SJSA1 (cell line): ENCODE results near the gene SERP1. TPM values are rescaled to one million over a fixed set of nuclear protein-coding genes. Genes with fewer than 3 reads are reported as not detected.
"Not testable (repeated sequence)": the region's sequence is repeated elsewhere in the genome, so short reads cannot be mapped to it uniquely, and the experiment has no call there.

Source experiments
- DNase-seq, 2 experiments: peaks; one replicate each; pipeline ENCODE4 v3.0.0-alpha.2; 2015 to 2020; ENCODE audit warnings: low spot score in 2 of 2, low read depth in 1 of 2
- H3K27ac ChIP-seq: fragments of 250-450 bp; sonication (Bioruptor Pico); 2 replicates; pipeline ENCODE4 v1.5.1; 2020; ENCODE audit warnings: mild to moderate bottlenecking, moderate library complexity
- H3K27me3 ChIP-seq: fragments of 250-450 bp; sonication (Bioruptor Pico); replicated peaks from 2 replicates; pipeline ENCODE4 v1.5.1; 2020; ENCODE audit warnings: mild to moderate bottlenecking, moderate library complexity
- H3K36me3 ChIP-seq: fragments of 250-450 bp; sonication (Bioruptor Pico); 2 replicates; pipeline ENCODE4 v1.5.1; 2020; ENCODE audit warnings: mild to moderate bottlenecking
- H3K4me1 ChIP-seq: fragments of 250-450 bp; sonication (Bioruptor Pico); replicated peaks from 2 replicates; pipeline ENCODE4 v1.6.1; 2021; ENCODE audit warnings: mild to moderate bottlenecking
- H3K4me3 ChIP-seq: fragments of 250-450 bp; sonication (Bioruptor Pico); 2 replicates; pipeline ENCODE4 v1.5.1; 2020; ENCODE audit warnings: mild to moderate bottlenecking
- H3K9me3 ChIP-seq: fragments of 250-450 bp; sonication (Bioruptor Pico); replicated peaks from 2 replicates; pipeline ENCODE4 v1.5.1; 2020; ENCODE audit warnings: mild to moderate bottlenecking
- total RNA-seq: library from RNA; depleted of rRNA; stranded (reverse); fragments of >200 nt; shearing (Covaris generic); gene quantifications from 2 replicates; pipeline ENCODE4 v1.2.3, GENCODE V29; 2014

The SERP1 gene
- total RNA-seq, 1 experiment from 2014 or later = 93.9 TPM

DNA sequence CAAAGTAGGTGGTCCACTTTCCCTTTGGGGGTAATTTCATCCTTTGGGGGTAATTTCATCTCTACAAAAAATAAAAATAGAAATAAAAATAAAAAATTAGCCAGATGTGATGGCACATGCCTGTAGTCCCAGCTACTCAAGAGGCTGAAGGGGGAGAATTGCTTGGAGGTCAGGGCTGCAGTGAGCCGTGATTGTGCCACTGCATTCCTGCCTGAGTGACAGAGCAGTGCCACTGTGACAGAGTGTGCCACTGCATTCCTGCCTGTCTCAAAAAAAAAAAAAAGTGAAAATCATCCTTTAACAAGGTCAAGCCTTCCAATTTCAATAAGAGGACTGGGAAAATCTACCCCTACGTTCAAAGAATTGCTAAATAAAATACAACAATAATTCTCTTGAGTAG is 22.8 kb downstream of the SERP1 start:
- no peak overlapping the region for H3K4me3 ChIP-seq
- no peaks in the 10 kb centered on the region for H3K9me3 ChIP-seq
- no peaks in the 10 kb centered on the region for H3K36me3 ChIP-seq
- H3K27ac ChIP-seq = no peak overlapping the region
- DNase-seq = no peak
- H3K27me3 ChIP-seq = no peaks in the 10 kb centered on the region
- H3K4me1 ChIP-seq = 0 out of 2 replicates have a peak, but pooled peaks cover 6% of the 10 kb centered on the region

DNA sequence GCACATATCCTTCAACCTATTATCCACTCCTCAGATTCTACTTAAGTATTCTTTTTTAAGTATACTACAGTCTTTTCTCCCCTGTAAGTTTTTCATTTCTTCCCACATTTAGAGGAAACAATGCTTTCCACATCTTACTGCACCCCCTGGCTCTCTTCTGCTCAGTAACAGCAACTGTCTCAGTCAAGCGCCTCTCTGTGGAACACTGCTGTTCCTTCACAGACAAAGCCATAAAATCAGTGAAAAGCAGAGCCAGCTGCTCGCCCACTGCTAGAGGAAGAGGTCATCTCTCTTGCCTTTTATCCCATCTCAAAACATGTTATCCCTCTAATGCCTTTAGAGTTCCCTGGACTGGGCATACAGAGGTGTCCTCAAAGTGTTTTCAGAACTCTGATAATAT is 24.8 kb downstream of the SERP1 start:
- H3K27ac ChIP-seq = no peak overlapping the region
- no peaks in the 10 kb centered on the region for H3K9me3 ChIP-seq
- no peaks in the 10 kb centered on the region for H3K4me1 ChIP-seq
- H3K36me3 ChIP-seq = no peaks in the 10 kb centered on the region
- no peak overlapping the region for H3K4me3 ChIP-seq
- no peaks in the 10 kb centered on the region for H3K27me3 ChIP-seq
- no peak for DNase-seq

DNA sequence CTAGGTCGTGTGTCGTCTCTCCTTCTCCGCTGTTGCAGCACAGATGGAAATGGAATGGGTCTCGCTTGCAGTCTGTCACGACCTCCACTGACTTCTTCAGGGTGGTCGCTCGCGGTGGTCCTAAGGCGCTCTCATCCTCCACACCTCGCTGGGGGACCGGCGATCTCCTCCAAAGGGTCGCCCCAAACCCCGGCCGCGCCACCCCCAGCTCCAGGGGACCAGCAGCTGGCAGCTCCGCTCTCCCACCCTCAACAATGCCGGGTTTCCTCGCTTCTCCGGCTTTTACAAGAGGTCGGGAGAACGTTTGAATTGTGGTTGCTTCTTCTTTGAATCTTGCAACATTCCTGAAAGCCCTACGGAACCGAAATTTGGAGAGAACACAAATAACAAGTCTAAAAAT is 25.9 kb downstream of the SERP1 start:
- no peak overlapping the region for H3K27ac ChIP-seq
- peak overlapping the region; percentile 33 for H3K4me3 ChIP-seq
- H3K4me1 ChIP-seq = no peaks in the 10 kb centered on the region
- no peaks in the 10 kb centered on the region for H3K27me3 ChIP-seq
- no peak for DNase-seq
- no peaks in the 10 kb centered on the region for H3K36me3 ChIP-seq
- no peaks in the 10 kb centered on the region for H3K9me3 ChIP-seq

DNA sequence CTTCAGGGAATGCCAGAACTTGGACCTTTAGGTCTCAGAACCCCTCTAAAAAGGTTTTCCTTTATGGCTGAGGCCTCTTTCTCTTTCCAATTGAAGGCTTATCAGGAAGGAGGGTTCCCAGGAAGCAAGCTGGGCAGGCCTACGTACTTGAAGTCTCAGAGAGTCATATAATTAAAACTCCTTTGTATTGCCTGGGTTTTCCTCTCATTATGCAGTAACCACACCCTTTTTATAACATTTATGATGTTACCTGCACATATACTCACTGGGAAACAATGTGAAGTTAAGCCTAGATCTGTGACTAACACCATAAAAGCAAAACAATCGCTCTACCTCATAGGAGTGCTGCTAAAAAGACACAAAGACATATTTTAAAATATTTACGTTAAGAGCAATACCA is 27.3 kb downstream of the SERP1 start:
- no peaks in the 10 kb centered on the region for H3K27me3 ChIP-seq
- H3K27ac ChIP-seq = no peak overlapping the region
- H3K4me1 ChIP-seq = no peaks in the 10 kb centered on the region
- no peaks in the 10 kb centered on the region for H3K36me3 ChIP-seq
- no peak for DNase-seq
- H3K9me3 ChIP-seq = no peaks in the 10 kb centered on the region
- no peak overlapping the region for H3K4me3 ChIP-seq

DNA sequence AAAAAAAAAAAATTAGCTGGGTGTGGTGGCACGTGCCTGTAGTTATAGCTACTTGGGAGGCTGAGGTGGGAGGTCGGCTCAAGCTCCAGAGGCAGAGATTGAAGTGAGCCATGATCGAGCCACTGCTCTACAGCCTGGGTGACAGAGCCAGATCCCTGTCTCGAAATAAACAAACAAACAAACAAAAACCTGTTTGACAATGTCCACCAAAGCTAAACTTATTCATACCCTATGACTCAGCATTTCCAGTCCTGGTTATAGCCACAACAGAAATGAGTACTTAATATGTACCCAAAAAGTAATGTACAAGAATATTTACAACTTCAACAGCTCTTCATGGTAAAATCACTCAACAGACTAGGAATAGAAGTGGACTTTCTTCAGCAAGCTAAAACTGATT is 31.1 kb downstream of the SERP1 start:
- H3K27ac ChIP-seq = no peak overlapping the region
- H3K4me1 ChIP-seq = no peaks in the 10 kb centered on the region; the same call in 1 of the 2 replicates
- no peaks in the 10 kb centered on the region for H3K36me3 ChIP-seq
- no peak overlapping the region for H3K4me3 ChIP-seq
- no peaks in the 10 kb centered on the region for H3K9me3 ChIP-seq
- H3K27me3 ChIP-seq = no peaks in the 10 kb centered on the region
- DNase-seq = no peak

DNA sequence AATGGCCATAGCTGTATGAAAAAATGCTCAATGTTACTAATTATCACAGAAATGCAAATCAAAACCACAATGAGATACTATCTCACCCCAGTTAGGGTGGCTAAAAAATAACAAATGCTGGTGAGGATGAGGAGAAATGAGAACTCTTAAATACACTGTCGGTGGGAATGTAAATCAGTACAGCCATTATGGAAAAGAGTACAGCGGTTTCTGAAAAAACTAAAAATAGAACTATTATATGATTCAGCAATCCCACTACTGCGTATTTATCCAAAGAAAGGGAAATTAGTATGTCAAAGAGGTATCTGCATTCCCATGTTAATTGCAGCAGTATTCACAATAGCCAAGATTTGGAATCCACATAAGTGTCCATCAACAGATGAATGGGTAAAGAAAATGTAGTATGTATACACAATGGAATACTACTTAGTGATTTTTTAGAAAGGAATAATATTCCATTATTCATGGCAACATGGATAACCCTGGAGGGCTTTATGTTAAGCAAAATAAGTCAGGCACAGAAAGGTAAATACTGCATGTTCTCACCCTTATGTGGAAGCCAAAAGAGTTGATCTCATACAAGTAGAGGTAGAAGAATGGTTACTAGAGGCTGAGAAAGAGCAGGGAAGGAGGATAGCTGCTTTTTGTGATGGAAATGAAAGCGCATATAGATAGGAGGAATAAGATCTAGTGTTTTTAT is 35.0 kb downstream of the SERP1 start:
- H3K9me3 ChIP-seq = no peaks in the 10 kb centered on the region
- H3K4me3 ChIP-seq = no peak overlapping the region
- H3K4me1 ChIP-seq = no peaks in the 10 kb centered on the region; the same call in 1 of the 2 replicates
- no peaks in the 10 kb centered on the region for H3K36me3 ChIP-seq
- no peaks in the 10 kb centered on the region for H3K27me3 ChIP-seq
- no peak overlapping the region for H3K27ac ChIP-seq
- DNase-seq = no peak

DNA sequence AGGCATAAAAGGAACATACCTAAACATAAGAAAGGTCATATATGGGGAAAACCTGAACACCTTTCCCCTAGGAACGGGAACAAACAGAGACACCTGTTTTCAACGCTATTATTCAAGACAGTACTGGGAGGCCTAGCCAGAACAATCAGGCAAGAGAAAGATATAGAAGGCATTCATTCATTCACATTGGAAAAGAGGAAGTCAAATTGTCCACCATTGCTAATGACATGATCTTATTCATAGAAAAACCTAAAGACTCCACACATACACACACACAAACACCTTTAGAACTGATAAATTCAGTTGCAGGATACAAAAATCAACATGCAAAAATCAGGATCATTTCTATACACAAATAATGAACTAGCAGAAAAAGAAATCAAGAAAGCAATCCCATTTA is 36.5 kb downstream of the SERP1 start:
- H3K9me3 ChIP-seq = no peaks in the 10 kb centered on the region
- no peaks in the 10 kb centered on the region for H3K36me3 ChIP-seq
- no peak overlapping the region for H3K4me3 ChIP-seq
- no peaks in the 10 kb centered on the region; the same call in 1 of the 2 replicates for H3K4me1 ChIP-seq
- DNase-seq = no peak
- no peaks in the 10 kb centered on the region for H3K27me3 ChIP-seq
- no peak overlapping the region for H3K27ac ChIP-seq

DNA sequence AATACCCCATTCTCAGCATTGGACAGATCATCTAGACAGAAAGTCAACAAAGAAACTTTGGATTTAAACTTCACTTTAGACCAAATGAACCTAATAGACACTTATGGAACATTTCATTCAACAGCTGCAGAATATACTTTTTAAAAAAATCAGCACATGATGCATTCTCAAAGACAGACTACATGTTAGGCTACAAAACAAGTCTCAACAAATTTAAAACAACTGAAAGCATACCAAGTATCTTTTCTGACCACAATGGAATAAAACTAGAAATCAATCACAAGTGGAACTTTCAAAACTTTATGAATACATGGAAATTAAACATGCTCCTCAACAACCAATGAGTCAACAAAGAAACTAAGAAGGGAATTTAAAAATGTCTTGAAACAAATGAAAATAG is 37.9 kb downstream of the SERP1 start:
- Histone ChIP-seq H3K4me1 (no peaks in the 10 kb centered on the region; the same call in 1 of the 2 replicates), H3K9me3 (no peaks in the 10 kb centered on the region), H3K27me3 (no peaks in the 10 kb centered on the region), H3K36me3 (no peaks in the 10 kb centered on the region), H3K4me3 (no peak overlapping the region), H3K27ac (no peak overlapping the region)
- DNase-seq = no peak

DNA sequence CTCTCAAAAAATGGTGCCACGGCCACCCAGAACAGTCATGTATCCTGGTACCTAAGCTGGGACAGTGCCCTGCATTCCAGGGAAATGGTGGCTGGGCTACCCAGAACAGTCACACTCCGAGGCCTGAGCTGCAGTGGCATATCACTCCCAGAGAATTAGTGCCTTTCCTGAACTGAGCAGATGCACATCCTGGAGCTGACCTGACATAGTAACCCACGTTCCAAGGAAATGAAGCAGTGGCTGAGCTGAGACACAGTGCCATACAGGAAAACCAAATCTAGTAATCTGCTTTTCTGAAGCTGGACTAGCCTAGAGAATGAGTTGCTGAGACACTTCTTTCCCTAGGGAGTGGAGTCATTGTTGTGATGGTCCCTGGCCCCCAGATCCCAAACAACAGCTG is 41.8 kb downstream of the SERP1 start:
- DNase-seq = no peak

DNA sequence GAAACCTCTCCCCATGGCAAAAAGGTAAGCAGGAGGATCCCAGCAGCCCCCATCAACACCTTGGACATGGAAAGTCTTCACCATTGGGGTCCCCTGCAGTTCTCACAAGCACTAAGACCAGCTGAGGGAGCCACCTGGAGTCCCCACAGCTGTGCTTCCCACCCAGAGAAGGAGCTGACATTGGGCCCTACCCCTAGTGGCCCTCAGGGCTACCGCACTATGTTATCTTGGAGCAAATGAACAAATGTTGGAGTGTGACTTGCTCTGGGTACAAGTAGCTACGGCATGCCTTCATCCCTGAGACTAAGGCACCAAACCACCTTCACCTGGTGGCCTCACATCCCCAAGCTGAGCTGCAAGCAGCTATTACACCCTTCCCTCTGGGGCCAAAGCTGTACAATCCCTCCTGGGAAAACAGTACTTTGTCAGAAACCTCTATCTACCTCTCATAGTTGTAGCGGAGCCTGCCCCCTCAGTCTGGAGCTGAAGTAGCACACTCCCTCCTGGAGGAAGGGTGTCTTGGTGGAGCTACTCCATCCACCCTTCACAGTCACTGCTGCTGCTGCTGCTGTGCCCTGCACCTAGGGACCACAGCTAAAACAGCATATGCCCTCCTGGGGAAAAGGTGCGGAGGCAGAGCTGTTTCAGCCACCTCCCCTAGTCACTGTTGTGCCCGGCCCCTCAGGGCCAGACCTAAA is 42.7 kb downstream of the SERP1 start:
- 0 out of 2 replicates have a peak, but pooled peaks cover 4% of the 10 kb centered on the region for H3K9me3 ChIP-seq
- DNase-seq = no peak
- H3K36me3 ChIP-seq = no peaks in the 10 kb centered on the region
- H3K27me3 ChIP-seq = no peaks in the 10 kb centered on the region
- H3K4me3 ChIP-seq = no peak overlapping the region
- no peak overlapping the region for H3K27ac ChIP-seq
- H3K4me1 ChIP-seq = no peaks in the 10 kb centered on the region

More for the DNA sequence above, 41.8 kb downstream of the SERP1 start:
- Histone ChIP-seq H3K9me3 (0 out of 2 replicates have a peak, but pooled peaks cover 4% of the 10 kb centered on the region), H3K27ac (no peak overlapping the region), H3K36me3 (no peaks in the 10 kb centered on the region), H3K27me3 (no peaks in the 10 kb centered on the region), H3K4me3 (no peak overlapping the region), H3K4me1 (no peaks in the 10 kb centered on the region)

DNA sequence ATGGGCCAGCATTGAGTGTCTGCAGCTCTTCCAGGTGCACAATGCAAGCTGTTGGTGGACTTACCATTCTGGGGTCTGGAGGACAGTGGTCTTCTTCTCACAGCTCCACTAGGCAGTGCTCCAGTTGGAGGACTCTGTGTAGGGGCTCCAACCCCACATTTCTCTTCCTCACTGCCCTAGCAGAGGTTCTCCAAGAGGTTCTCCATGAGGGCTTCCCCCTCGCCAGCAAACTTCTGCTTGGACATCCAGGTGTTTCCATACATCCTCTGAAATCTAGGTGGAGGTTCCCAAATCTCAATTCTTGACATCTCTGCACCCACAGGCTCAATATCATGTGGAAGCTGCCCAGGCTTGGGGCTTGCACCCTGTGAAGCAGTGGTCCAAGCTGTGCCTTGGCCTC is 45.3 kb downstream of the SERP1 start:
- not testable (repeated sequence) for DNase-seq, H3K27ac ChIP-seq, H3K36me3 ChIP-seq, H3K27me3 ChIP-seq, H3K4me3 ChIP-seq, H3K9me3 ChIP-seq
- peaks cover 14% of the 10 kb centered on the region for H3K4me1 ChIP-seq

DNA sequence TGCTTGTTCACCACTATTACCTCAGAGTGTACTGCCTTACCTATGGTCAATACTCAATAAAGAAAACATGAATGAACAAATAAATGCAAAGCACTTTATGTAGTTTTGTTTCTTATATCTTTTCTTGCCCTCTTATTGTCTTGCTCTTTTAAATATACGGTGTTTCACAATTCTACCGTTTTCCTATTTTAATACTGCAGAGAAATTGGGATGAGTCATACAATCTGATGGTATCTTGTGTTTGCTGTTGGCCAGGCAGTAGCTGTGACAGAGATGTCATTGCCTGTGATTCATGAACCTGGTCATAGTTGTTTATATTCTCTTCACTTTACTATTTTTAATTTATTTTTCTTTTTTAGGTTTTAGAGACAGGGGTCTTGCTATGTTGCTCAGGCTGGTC is 48.3 kb downstream of the SERP1 start:
- peaks cover 14% of the 10 kb centered on the region for H3K4me1 ChIP-seq
- 0 out of 2 replicates have a peak, but pooled peaks cover 4% of the 10 kb centered on the region for H3K9me3 ChIP-seq
- H3K27ac ChIP-seq = peak overlapping the region; percentile 56
- H3K4me3 ChIP-seq = no peak overlapping the region
- DNase-seq = peak; percentile 48 to 52
- H3K27me3 ChIP-seq = no peaks in the 10 kb centered on the region
- no peaks in the 10 kb centered on the region for H3K36me3 ChIP-seq

DNA sequence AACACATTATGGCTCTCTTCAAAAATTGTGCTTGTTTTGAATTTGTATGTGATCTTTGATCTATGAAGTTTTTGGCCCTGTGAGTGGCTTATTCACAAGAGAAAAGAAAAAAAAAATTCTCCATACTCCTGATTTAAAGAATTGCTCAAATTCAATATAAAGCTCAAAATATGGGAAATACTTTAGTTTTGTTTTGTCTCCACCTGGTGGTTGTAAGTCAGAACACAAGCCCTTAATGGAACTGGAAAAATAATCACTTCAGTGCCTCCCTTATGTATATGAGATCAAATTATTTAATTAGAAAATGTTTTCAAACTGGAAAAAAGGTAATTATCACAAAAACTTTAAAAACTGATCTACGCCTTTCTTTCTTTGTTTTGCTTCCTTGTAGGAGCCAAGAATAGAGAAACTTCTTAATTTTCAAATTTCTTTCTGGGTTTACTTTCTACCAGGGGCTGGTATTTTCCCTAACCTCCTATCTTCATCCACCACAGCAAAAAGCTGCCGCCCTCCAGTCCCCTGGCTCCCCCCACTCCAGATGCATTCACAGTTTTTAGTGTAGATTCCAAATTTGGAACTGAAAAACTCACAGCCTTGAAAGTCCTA is 50.6 kb downstream of the SERP1 start:
- H3K4me3 ChIP-seq = no peak overlapping the region
- DNase-seq = peak in 1 of 2 experiments; percentile 44
- H3K36me3 ChIP-seq = no peaks in the 10 kb centered on the region
- no peaks in the 10 kb centered on the region for H3K27me3 ChIP-seq
- H3K27ac ChIP-seq = no peak overlapping the region
- no peaks in the 10 kb centered on the region for H3K9me3 ChIP-seq
- H3K4me1 ChIP-seq = peaks cover 14% of the 10 kb centered on the region

DNA sequence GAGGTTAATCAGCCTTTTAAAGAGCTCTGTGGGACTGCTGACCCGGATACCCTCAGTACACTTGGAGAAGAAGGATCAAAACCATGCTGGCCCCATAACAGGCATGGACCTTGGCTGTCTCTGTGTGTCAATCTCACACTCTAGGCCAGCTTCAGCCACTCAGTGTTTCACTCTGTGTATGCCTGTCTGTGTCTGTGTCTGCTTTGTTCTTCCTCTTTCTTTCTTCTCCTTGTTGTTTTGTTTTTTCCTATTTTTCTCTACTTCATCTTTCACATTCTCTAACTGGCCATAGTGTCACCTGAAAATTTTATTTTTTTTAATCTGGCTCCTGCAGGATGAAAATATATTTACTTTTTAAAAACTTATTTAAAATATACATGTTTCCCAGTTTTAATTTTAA is 51.1 kb downstream of the SERP1 start:
- peak in 1 of 2 experiments; percentile 12 for DNase-seq
- H3K4me3 ChIP-seq = no peak overlapping the region
- H3K27me3 ChIP-seq = no peaks in the 10 kb centered on the region
- H3K4me1 ChIP-seq = peaks cover 14% of the 10 kb centered on the region
- no peaks in the 10 kb centered on the region for H3K36me3 ChIP-seq
- H3K9me3 ChIP-seq = no peaks in the 10 kb centered on the region
- H3K27ac ChIP-seq = no peak overlapping the region
